Mucosa of gallbladder (tissue), 1 donor: Measurements from ENCODE around the gene LRRC37A3. TPM values are rescaled to one million over a fixed set of nuclear protein-coding genes. Genes with fewer than 3 reads are reported as not detected.
"Not testable (repeated sequence)": the region's sequence is repeated elsewhere in the genome, so short reads cannot be mapped to it uniquely, and the experiment has no call there.

Experiments
- DNase-seq: peaks from one replicate; pipeline ENCODE4 v3.0.0-alpha.2; 2020; ENCODE audit warnings: low spot score
- total RNA-seq: library from RNA; stranded (reverse); gene quantifications from one replicate; pipeline ENCODE4 v1.2.1, GENCODE V29; 2021
- donor health status: DM: no; HTN: no; CAD: no.

The LRRC37A3 gene
- total RNA-seq, 1 donor from 2014 or later: 11.7 TPM

DNA sequence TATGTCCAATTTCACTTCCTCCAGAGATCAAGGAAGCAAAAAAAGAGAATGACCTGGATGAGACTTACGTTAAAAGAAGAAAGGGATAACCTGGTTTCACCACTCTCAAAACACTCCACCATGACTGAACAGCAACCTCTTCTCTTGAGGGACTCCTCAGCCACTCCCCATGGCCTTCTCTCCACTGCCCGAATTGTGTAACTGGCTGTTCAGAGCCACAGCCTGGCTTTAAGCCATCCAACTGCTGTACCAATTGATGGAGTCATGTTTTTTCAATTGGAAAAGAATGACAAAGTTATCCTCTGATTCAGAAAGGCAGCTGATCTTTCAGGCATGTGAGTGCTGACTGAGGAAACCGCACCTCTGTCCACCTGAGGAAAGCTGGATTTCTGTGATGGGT lies 85.2 kb downstream of the LRRC37A3 start:
- DNase-seq: not testable (repeated sequence)

DNA sequence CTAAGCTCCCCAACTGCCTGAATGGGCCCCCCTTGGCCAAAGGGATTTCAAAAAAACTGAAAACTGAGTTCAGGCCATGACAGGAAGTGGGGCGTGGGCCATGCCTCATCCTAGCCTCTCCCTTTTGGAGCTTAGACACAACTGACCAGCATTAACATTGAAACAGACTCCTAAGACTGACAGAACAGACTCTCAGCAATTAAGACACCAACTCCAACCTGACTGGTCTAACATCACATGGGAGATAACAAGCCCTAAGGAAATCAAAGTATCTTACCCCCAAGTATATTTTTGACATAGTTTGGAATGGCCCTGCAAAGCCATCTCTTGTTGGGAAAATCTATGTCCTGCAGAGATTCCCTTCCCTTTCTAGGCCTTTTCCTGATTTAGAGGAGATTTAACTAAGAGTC lies 88.6 kb downstream of the LRRC37A3 start:
- DNase-seq: not testable (repeated sequence)

- not testable (repeated sequence) for DNase-seq
Measured at GRCh38 chr17:64829824-64830630, 89.3 kb downstream of the LRRC37A3 start.

GRCh38 chr17:64829068-64829467 lies 90.2 kb downstream of the LRRC37A3 start:
- not testable (repeated sequence) for DNase-seq

- not testable (repeated sequence) for DNase-seq
Measured at GRCh38 chr17:64818904-64819303, 100.4 kb downstream of the LRRC37A3 start.

GRCh38 chr17:64815833-64816198 lies 103.5 kb downstream of the LRRC37A3 start:
- DNase-seq: not testable (repeated sequence)

- not testable (repeated sequence) for DNase-seq
Measured at GRCh38 chr17:64814993-64815832, 104.1 kb downstream of the LRRC37A3 start.

DNA sequence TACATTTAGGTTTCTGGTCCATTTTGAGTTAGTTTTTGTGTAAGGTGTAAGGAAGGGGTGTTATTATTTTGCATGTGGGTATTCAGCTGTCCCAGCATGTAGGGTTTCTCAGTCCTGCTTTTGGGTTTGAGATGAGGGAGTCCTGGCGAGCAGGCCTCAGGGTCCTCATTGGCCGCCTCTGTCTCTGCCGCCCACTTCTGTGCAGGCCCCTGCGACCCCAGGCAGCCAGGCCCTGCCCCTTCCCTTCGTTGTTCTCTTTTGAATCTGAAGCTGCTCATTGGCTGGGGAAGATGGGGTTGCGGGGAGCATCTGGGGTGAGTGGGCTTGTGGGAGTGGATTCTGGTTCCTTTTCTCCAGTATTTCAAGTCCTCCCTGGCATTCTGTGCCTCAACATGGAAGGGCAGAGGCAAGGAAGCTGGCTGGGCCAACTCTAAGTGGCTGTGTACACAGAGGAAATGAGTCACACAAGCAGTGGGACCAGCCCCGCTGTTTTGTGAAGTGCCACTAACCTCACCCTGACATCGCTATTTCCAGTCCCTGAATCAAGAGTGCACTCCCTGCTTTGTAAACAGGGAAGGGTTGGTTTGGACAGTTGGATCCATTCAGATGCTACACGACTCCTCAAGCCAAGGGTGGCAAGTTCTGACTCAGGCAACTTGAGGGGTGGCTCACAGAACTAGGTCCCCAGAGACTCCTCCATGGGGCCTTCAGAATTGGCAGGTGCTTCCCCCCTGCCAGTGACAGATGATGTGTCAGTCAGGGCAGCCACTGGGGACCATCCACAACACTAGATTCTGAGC lies 110.9 kb downstream of the LRRC37A3 start:
- DNase-seq: peak; percentile 80

Other genes starting within 250 kb of the LRRC37A3 start
- gene GNA13, start 137.3 kb upstream of the LRRC37A3 start, total RNA-seq: 38.3 TPM
- gene RGS9, start 217.9 kb upstream of the LRRC37A3 start, total RNA-seq: 8.8 TPM